ENCODE measurements around the gene DYDC1.
"Not testable (repeated sequence)": the region's sequence is repeated elsewhere in the genome, so short reads cannot be mapped to it uniquely, and the experiment has no call there.

The DYDC1 gene

GRCh38 chr10:80333983-80334382 lies 22.6 kb downstream of the DYDC1 start:
- DNase-seq = no peak

- no peak for DNase-seq
Measured at GRCh38 chr10:80324891-80325364, 31.6 kb downstream of the DYDC1 start.

GRCh38 chr10:80324086-80324485 lies 32.5 kb downstream of the DYDC1 start:
- no peak for DNase-seq

- DNase-seq = no peak
Measured at GRCh38 chr10:80323311-80323710, 33.2 kb downstream of the DYDC1 start.

GRCh38 chr10:80322711-80323110 lies 33.8 kb downstream of the DYDC1 start:
- no peak for DNase-seq

GRCh38 chr10:80322158-80322557 lies 34.4 kb downstream of the DYDC1 start:
- DNase-seq = no peak

GRCh38 chr10:80321183-80321582 lies 35.4 kb downstream of the DYDC1 start:
- no peak for DNase-seq

GRCh38 chr10:80320377-80320776 lies 36.2 kb downstream of the DYDC1 start:
- no peak for DNase-seq

GRCh38 chr10:80319725-80320290 lies 36.7 kb downstream of the DYDC1 start:
- DNase-seq = no peak

- no peak for DNase-seq
Measured at GRCh38 chr10:80319318-80319717, 37.2 kb downstream of the DYDC1 start.

- no peak for DNase-seq
Measured at GRCh38 chr10:80318742-80319141, 37.8 kb downstream of the DYDC1 start.

GRCh38 chr10:80315391-80315790 lies 41.2 kb downstream of the DYDC1 start:
- DNase-seq = no peak

GRCh38 chr10:80313523-80313922 lies 43.0 kb downstream of the DYDC1 start:
- no peak for DNase-seq

- DNase-seq = not testable (repeated sequence)
Measured at GRCh38 chr10:80305989-80306388, 50.6 kb downstream of the DYDC1 start.

GRCh38 chr10:80296942-80297341 lies 59.6 kb downstream of the DYDC1 start:
- DNase-seq = no peak

- no peak for DNase-seq
Measured at GRCh38 chr10:80292607-80293239, 63.8 kb downstream of the DYDC1 start.

- DNase-seq = no peak
Measured at GRCh38 chr10:80290474-80291220, 65.9 kb downstream of the DYDC1 start.

GRCh38 chr10:80289451-80290287 lies 66.9 kb downstream of the DYDC1 start, which contains the start of gene MAT1A:
Gene MAT1A (minus strand): TSS chr10:80289658. CDS start chr10:80289423, 235 bp downstream.
- no peak for DNase-seq

- no peak for DNase-seq
Measured at GRCh38 chr10:80288849-80289248, 67.7 kb downstream of the DYDC1 start.
